ENCODE measurements around the gene VARS2. TPM values are rescaled to one million over a fixed set of nuclear protein-coding genes. Genes with fewer than 3 reads are reported as not detected.
A peak's percentile ranks its signal among the peaks of the same experiment; 100 is the strongest.
"Not testable (repeated sequence)": the region's sequence is repeated elsewhere in the genome, so short reads cannot be mapped to it uniquely, and the experiment has no call there.

The VARS2 gene
- total and polyA plus RNA-seq, 3 experiments from 2014 or later = 16.2 to 86.0 (median 82.4) TPM

DNA sequence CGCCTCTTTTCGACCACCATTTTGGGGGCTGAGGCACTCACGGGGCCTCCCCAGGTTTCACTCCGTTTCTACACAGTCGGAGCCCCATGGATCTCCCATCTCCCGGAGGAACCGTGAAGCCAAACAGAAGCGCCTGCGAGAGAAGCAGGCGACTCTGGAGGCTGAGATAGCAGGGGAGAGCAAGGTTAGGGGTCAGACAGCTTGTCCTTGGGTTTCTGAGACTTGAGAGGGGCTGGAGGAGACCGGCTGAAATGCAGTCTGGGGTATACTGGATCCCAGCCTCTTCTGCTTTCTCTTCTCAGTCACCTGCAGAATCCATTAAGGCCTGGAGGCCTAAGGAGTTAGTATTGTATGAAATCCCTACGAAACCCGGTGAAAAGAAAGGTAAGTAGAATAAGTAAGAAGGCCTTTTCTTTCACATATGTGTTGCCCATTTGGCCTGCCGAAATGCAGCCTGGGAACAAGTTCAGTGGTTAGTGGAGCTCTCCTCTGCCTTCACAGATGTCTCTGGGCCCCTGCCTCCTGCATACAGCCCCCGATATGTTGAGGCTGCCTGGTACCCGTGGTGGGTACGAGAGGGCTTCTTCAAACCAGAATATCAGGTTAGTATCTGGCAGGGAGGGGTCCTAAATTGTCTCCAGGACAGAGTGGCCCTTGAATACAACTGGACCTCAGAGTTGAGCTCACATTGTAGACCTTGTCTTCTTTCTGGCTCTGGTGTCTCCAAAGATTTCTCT lies 984 bp downstream of the VARS2 start:
- CTCF ChIA-PET = interaction anchor here (1.0 to 2.2 kb wide), 8 partner anchors 9 to 236 kb away, joined by 3 to 9 read pairs (median 5); no protein-coding TSS in a partner anchor
- Histone ChIP-seq H3K27me3 (ENCODE audit: insufficient read depth, low read length, poor library complexity, severe bottlenecking) (no peaks in the 10 kb centered on the region), H3K36me3 (ENCODE audit: insufficient read depth, low read length) (peaks cover 27% of the 10 kb centered on the region), H3K27ac (ENCODE audit: low read depth, low read length) (peak overlapping the region; percentile 68), H3K4me1 (ENCODE audit: insufficient read depth, low read length) (peaks cover 11% of the 10 kb centered on the region), H3K4me3 (ENCODE audit: low read length) (peak overlapping the region; percentile 94), H3K9me3 (ENCODE audit: low read length) (no peaks in the 10 kb centered on the region)
- DNase-seq = peak in 1 of 5 donors; percentile 9
- H3K9me3 Mint-ChIP-seq = no peaks in the 10 kb centered on the region
- peaks cover 31 to 49% (median 45%) of the 10 kb centered on the region in 3 donors for H3K4me1 Mint-ChIP-seq
- H3K36me3 Mint-ChIP-seq = peaks cover 4 to 72% (median 12%) of the 10 kb centered on the region in 3 donors
- H3K27ac Mint-ChIP-seq = peak overlapping the region; percentile 61 to 97 (median 90)
- peaks cover 0 to 3% of the 10 kb centered on the region in 2 donors for H3K27me3 Mint-ChIP-seq
- peak overlapping the region; percentile 82 to 97 (median 93) for H3K4me3 Mint-ChIP-seq
- POLR2A ChIA-PET = interaction anchor here (2.1 kb wide), 1 partner anchor 41 kb away, joined by 12 read pairs; no protein-coding TSS in a partner anchor

GRCh38 chr6:30915591-30915946 lies 1.5 kb downstream of the VARS2 start:
- H3K27ac ChIP-seq (ENCODE audit: low read depth, low read length) = peak overlapping the region; percentile 68
- peaks cover 30% of the 10 kb centered on the region for H3K36me3 ChIP-seq (ENCODE audit: insufficient read depth, low read length)
- DNase-seq = peak in 2 of 5 donors; percentile 11 to 12
- H3K4me1 ChIP-seq (ENCODE audit: insufficient read depth, low read length) = peaks cover 11% of the 10 kb centered on the region
- peak overlapping the region in 7 of 8 donors; percentile 21 to 95 (median 61) for H3K27ac Mint-ChIP-seq
- no peak overlapping the region for H3K4me3 ChIP-seq (ENCODE audit: low read length)
- H3K27me3 Mint-ChIP-seq = peaks cover 0 to 3% of the 10 kb centered on the region in 2 donors
- POLR2A ChIA-PET = no interaction called here
- H3K4me3 Mint-ChIP-seq = peak overlapping the region; percentile 82 to 97 (median 93)
- no peaks in the 10 kb centered on the region for H3K9me3 Mint-ChIP-seq
- H3K4me1 Mint-ChIP-seq = peaks cover 31 to 49% (median 45%) of the 10 kb centered on the region in 3 donors
- H3K36me3 Mint-ChIP-seq = peaks cover 4 to 74% (median 12%) of the 10 kb centered on the region in 3 donors
- CTCF ChIA-PET = interaction anchor here (1.3 to 1.7 kb wide), 4 partner anchors 10 to 172 kb away, joined by 3 to 9 read pairs (median 6); no protein-coding TSS in a partner anchor
- no peaks in the 10 kb centered on the region for H3K9me3 ChIP-seq (ENCODE audit: low read length)
- H3K27me3 ChIP-seq (ENCODE audit: insufficient read depth, low read length, poor library complexity, severe bottlenecking) = no peaks in the 10 kb centered on the region

DNA sequence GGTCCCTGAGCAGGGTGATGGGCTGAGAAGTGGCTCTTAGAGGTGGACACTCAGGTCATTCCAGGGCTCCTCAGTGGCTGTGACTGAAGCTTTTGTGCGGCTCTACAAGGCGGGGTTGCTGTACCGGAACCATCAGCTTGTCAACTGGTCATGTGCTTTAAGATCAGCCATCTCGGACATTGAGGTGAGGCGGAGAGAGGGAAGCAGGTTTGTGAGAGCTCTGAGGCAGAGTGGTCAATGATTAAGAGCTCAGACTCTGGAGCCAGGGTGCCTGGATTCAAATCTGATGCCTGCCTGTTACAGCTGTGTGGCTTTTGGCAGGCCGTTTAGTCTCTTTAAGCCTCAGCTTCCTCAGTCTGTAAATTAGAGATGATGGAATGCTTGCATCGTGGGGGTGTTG lies 3.0 kb downstream of the VARS2 start:
- H3K4me3 ChIP-seq (ENCODE audit: low read length) = no peak overlapping the region
- no peaks in the 10 kb centered on the region for H3K27me3 ChIP-seq (ENCODE audit: insufficient read depth, low read length, poor library complexity, severe bottlenecking)
- Mint-ChIP-seq H3K27me3 (peaks cover 0 to 3% of the 10 kb centered on the region in 2 donors), H3K4me1 (peaks cover 29 to 49% (median 45%) of the 10 kb centered on the region in 3 donors), H3K36me3 (peaks cover 0 to 73% (median 8%) of the 10 kb centered on the region in 3 donors), H3K27ac (peak overlapping the region in 1 of 8 donors; percentile 2), H3K9me3 (no peaks in the 10 kb centered on the region), H3K4me3 (peak overlapping the region in 1 of 7 donors; percentile 84)
- ChIA-PET POLR2A (interaction anchor here (0.7 kb wide), 1 partner anchor 33 kb away, joined by 5 read pairs; the partner anchor contains the start of gene DDR1), CTCF (interaction anchor here (1.6 kb wide), 1 partner anchor 9 kb away, joined by 5 read pairs; no protein-coding TSS in a partner anchor)
- H3K27ac ChIP-seq (ENCODE audit: low read depth, low read length) = no peak overlapping the region
- no peaks in the 10 kb centered on the region for H3K9me3 ChIP-seq (ENCODE audit: low read length)
- peaks cover 21% of the 10 kb centered on the region for H3K36me3 ChIP-seq (ENCODE audit: insufficient read depth, low read length)
- DNase-seq = no peak
- H3K4me1 ChIP-seq (ENCODE audit: insufficient read depth, low read length) = peaks cover 11% of the 10 kb centered on the region

DNA sequence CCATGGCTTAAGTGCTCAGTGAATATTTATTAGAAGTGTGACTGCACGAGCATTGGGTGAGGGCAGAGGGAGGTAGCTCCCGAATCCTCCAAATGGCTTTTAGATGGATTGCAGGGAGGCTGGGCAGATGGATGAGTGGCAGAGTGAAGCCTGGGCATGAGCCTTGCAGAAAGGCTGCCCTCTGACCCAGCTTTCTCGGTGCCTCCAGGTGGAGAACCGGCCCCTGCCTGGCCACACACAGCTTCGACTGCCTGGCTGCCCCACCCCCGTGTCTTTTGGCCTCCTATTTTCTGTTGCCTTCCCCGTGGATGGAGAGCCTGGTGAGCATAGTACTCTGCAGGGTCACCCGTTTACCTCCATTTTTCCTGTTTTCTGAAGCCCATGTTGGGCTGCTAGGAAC lies 3.4 kb downstream of the VARS2 start:
- peak overlapping the region in 1 of 8 donors; percentile 70 for H3K27ac Mint-ChIP-seq
- peaks cover 0 to 3% of the 10 kb centered on the region in 2 donors for H3K27me3 Mint-ChIP-seq
- H3K4me1 Mint-ChIP-seq = peaks cover 28 to 49% (median 44%) of the 10 kb centered on the region in 3 donors
- peaks cover 11% of the 10 kb centered on the region for H3K4me1 ChIP-seq (ENCODE audit: insufficient read depth, low read length)
- H3K9me3 Mint-ChIP-seq = no peaks in the 10 kb centered on the region
- no peaks in the 10 kb centered on the region for H3K27me3 ChIP-seq (ENCODE audit: insufficient read depth, low read length, poor library complexity, severe bottlenecking)
- H3K4me3 Mint-ChIP-seq = peak overlapping the region in 1 of 7 donors; percentile 30
- ChIA-PET CTCF (interaction anchor here (1.6 kb wide), 1 partner anchor 9 kb away, joined by 5 read pairs; no protein-coding TSS in a partner anchor), POLR2A (interaction anchor here (0.7 kb wide), 1 partner anchor 34 kb away, joined by 5 read pairs; the partner anchor contains the start of gene DDR1)
- peaks cover 21% of the 10 kb centered on the region for H3K36me3 ChIP-seq (ENCODE audit: insufficient read depth, low read length)
- peaks cover 0 to 74% (median 8%) of the 10 kb centered on the region in 3 donors for H3K36me3 Mint-ChIP-seq
- H3K4me3 ChIP-seq (ENCODE audit: low read length) = no peak overlapping the region
- no peak for DNase-seq
- H3K27ac ChIP-seq (ENCODE audit: low read depth, low read length) = no peak overlapping the region
- no peaks in the 10 kb centered on the region for H3K9me3 ChIP-seq (ENCODE audit: low read length)

DNA sequence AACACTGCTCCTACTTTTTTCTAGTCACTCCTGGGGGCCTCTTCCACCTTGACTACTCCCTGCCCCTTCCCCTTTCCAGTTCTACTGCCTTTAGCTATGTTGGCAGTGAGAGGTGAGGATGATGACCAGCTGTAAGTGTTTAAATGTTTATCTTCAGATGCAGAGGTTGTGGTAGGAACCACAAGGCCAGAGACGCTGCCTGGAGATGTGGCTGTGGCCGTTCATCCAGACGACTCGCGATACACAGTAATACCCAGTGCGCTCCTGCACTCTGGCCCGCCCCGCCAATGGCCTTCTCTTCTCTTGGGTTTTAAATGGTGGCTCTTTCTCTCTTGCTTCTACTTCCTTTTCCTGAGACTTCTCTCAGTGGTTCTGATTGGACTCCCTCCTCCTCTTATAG lies 4.6 kb downstream of the VARS2 start:
- Histone ChIP-seq H3K27me3 (ENCODE audit: insufficient read depth, low read length, poor library complexity, severe bottlenecking) (no peaks in the 10 kb centered on the region), H3K27ac (ENCODE audit: low read depth, low read length) (no peak overlapping the region), H3K4me1 (ENCODE audit: insufficient read depth, low read length) (peaks cover 11% of the 10 kb centered on the region), H3K36me3 (ENCODE audit: insufficient read depth, low read length) (peaks cover 21% of the 10 kb centered on the region), H3K4me3 (ENCODE audit: low read length) (no peak overlapping the region), H3K9me3 (ENCODE audit: low read length) (no peaks in the 10 kb centered on the region)
- peaks cover 0 to 3% of the 10 kb centered on the region in 2 donors for H3K27me3 Mint-ChIP-seq
- H3K9me3 Mint-ChIP-seq = no peaks in the 10 kb centered on the region
- no peak overlapping the region for H3K4me3 Mint-ChIP-seq
- POLR2A ChIA-PET = interaction anchor here (0.6 kb wide), 1 partner anchor 390 kb away, joined by 3 read pairs; no protein-coding TSS in a partner anchor
- no peak for DNase-seq
- H3K27ac Mint-ChIP-seq = no peak overlapping the region
- peaks cover 24 to 42% (median 32%) of the 10 kb centered on the region in 3 donors for H3K4me1 Mint-ChIP-seq
- CTCF ChIA-PET = interaction anchor here (1.1 to 1.6 kb wide), 2 partner anchors 8 to 9 kb away, joined by 3 to 5 read pairs; no protein-coding TSS in a partner anchor
- H3K36me3 Mint-ChIP-seq = peaks cover 0 to 77% (median 12%) of the 10 kb centered on the region in 3 donors

GRCh38 chr6:30922447-30922852 lies 8.4 kb downstream of the VARS2 start:
- Mint-ChIP-seq H3K4me1 (peaks cover 0 to 12% (median 2%) of the 10 kb centered on the region in 3 donors), H3K36me3 (peaks cover 5 to 87% (median 16%) of the 10 kb centered on the region in 3 donors), H3K9me3 (no peaks in the 10 kb centered on the region), H3K27me3 (no peaks in the 10 kb centered on the region), H3K27ac (peak overlapping the region in 1 of 8 donors; percentile 47), H3K4me3 (no peak overlapping the region)
- H3K36me3 ChIP-seq (ENCODE audit: insufficient read depth, low read length) = peaks cover 21% of the 10 kb centered on the region
- H3K27me3 ChIP-seq (ENCODE audit: insufficient read depth, low read length, poor library complexity, severe bottlenecking) = no peaks in the 10 kb centered on the region
- ChIA-PET CTCF (interaction anchor here (1.3 kb wide), 1 partner anchor 18 kb away, joined by 3 read pairs; the partner anchor contains the start of gene MUCL3), POLR2A (no interaction called here)
- no peaks in the 10 kb centered on the region for H3K4me1 ChIP-seq (ENCODE audit: insufficient read depth, low read length)
- H3K9me3 ChIP-seq (ENCODE audit: low read length) = no peaks in the 10 kb centered on the region
- no peak overlapping the region for H3K4me3 ChIP-seq (ENCODE audit: low read length)
- no peak for DNase-seq
- H3K27ac ChIP-seq (ENCODE audit: low read depth, low read length) = no peak overlapping the region

DNA sequence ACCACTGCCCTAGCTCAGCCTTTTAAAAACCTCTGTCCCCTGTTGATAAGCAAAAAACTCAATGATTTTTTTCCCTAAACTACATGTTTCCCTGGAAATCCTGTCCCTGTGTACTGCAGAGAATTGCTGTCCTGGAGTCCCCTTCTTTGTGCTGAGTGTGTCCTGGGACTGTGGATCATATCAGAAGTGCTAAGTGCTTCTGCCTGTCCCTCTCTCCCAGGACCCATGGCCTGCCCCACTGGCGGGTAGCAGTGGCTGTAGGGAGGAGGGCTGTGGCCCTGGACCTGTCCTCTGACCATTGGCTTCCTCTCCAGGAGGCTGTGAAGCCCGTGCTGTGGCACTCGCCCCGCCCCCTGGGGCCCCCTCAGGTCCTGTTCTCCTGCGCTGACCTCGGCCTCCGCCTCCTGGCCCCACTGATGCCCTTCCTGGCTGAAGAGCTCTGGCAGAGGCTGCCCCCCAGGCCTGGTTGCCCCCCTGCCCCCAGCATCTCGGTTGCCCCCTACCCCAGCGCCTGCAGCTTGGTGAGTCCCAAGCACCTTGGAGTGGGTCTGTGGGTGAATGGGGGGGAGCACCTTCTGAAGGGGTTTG lies 10.1 kb downstream of the VARS2 start:
- H3K4me1 Mint-ChIP-seq; H3K27me3 Mint-ChIP-seq; DNase-seq; H3K27ac ChIP-seq (ENCODE audit: low read depth, low read length); H3K9me3 ChIP-seq (ENCODE audit: low read length); POLR2A ChIA-PET; H3K4me3 ChIP-seq (ENCODE audit: low read length); CTCF ChIA-PET; H3K9me3 Mint-ChIP-seq; H3K4me1 ChIP-seq (ENCODE audit: insufficient read depth, low read length); H3K27me3 ChIP-seq (ENCODE audit: insufficient read depth, low read length, poor library complexity, severe bottlenecking); H3K4me3 Mint-ChIP-seq: not testable (repeated sequence)
- H3K36me3 ChIP-seq (ENCODE audit: insufficient read depth, low read length) = peaks cover 14% of the 10 kb centered on the region
- peaks cover 14 to 81% (median 17%) of the 10 kb centered on the region in 3 donors for H3K36me3 Mint-ChIP-seq
- peak overlapping the region in 1 of 8 donors; percentile 92 for H3K27ac Mint-ChIP-seq

Measured in CD8-positive, alpha-beta memory T cell (primary cell).